DOHH2 (cell line): ENCODE results near the gene GSG1L.

Experiments
- CTCF ChIP-seq: fragments of 200-600 bp; sonication (generic); IDR thresholded peaks from one replicate; pipeline ENCODE4 v1.5.1; 2014; ENCODE audit warnings: antibody characterized with exemption, mild to moderate bottlenecking, low read depth, low read length; ENCODE audit not compliant: poor library complexity, severe bottlenecking
- EZH2phosphoT487 ChIP-seq: fragments of 200-600 bp; sonication (generic); IDR thresholded peaks from 2 replicates; pipeline ENCODE4 v1.6.1; 2017; ENCODE audit warnings: borderline replicate concordance, mild to moderate bottlenecking, antibody characterized with exemption, low read length, moderate library complexity, mixed read lengths

- TF ChIP-seq EZH2phosphoT487 (no peak), CTCF (no peak)
These were observed 1.3 kb upstream of the GSG1L start for GRCh38 chr16:28064706-28065249.
